ENCODE results near the gene EFEMP1.
"Not testable (repeated sequence)": the region's sequence is repeated elsewhere in the genome, so short reads cannot be mapped to it uniquely, and the experiment has no call there.

EFEMP1 gene

DNA sequence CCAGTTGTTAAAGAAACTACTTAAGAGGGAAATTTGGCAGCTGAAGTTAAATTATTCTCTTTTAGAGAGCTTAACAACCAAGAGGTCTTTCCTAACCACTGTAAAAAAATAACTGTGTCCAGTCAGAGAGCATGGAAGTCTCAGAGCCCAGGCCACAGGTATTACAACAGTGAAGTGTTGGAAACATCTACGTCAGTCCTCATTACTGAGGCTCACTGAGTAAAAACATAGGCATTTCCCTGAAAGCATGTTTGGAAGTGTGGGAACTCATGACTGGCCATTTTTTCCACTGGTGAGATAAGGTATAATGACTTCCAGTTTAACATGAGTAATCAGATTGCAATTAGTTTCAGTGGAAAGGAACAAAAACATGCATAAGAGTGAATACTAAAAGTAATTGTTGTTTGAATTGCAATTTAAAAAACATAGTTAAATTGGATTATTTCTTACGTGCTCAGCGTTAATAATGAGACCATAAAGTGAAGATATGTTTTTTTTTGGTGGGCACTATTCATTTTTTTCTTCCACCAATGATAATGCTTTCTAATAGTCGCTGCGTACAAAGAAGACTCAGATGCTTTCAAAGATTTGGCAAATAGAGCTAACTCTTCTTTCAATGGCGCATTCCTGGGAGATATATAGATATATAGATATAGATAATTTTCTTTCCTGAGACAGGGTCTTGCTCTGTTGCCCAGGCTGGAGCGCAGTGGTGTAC, 60.8 kb downstream of the EFEMP1 start:
- no peak for DNase-seq

DNA sequence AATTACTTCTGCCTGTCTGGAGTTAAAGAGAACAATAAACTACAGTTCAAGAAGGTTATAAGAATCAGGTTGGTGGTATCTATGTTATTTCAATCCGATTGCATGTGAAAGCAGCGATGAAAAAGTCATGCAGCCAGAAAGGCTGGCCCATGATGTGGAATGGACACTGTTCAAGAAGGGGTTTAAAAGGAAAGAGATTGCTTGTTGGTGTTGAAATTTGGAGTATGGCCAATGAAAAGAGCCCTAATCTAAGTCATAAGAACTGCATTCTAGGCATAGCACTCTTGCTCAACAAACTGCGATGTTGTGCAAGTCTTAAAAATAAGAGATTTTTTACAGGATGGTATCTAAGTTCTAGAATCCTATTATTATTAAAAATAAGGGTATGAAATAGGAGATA, 61.3 kb downstream of the EFEMP1 start:
- no peak for DNase-seq

DNA sequence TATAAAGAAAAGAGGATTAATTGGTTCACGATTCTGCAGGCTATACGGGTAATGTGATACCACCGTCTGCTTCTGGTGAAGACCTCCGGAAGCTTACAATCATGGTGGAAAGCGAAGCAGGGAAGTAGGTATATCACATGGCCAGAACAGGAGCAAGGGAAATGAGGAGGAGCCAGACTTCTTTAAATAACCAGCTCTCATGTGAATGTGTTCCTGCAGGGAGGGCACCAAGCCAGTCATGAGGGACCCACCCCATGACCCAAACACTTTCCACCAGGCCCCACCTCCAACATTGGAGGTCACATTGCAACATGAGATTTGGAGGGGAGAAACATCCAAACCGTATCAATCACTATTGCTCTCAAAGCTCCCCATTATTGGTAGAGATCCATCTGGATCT, 61.8 kb downstream of the EFEMP1 start:
- no peak for DNase-seq

DNA sequence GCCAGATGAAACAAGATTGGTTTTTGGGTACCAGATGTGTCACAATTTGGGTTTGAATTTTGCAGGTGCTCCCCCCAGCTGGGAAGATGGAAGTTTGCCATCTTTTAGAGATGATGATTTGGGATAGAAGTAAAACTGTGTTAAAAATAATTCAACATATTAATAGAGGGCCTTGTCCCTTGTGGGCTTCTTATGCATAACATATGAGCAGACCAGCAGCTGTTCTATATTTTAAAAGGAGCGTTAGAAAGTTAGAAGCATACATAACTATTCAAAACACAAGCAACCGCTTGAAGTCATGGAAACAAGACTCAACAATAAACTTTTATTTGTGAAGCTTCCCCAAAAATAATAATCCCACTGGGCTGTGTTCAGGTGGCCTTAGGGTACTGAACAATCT, 62.8 kb downstream of the EFEMP1 start:
- no peak for DNase-seq

- DNase-seq: no peak
These were observed 63.7 kb downstream of the EFEMP1 start for GRCh38 chr2:55859875-55860274.

GRCh38 chr2:55857766-55858165, 65.8 kb downstream of the EFEMP1 start:
- no peak for DNase-seq

GRCh38 chr2:55856936-55857335, 66.6 kb downstream of the EFEMP1 start:
- no peak for DNase-seq

GRCh38 chr2:55848096-55848495, 75.5 kb downstream of the EFEMP1 start:
- no peak for DNase-seq

- no peak for DNase-seq
These were observed 77.2 kb downstream of the EFEMP1 start for GRCh38 chr2:55846426-55846825.

GRCh38 chr2:55844986-55845385, 78.6 kb downstream of the EFEMP1 start:
- DNase-seq: no peak

DNA sequence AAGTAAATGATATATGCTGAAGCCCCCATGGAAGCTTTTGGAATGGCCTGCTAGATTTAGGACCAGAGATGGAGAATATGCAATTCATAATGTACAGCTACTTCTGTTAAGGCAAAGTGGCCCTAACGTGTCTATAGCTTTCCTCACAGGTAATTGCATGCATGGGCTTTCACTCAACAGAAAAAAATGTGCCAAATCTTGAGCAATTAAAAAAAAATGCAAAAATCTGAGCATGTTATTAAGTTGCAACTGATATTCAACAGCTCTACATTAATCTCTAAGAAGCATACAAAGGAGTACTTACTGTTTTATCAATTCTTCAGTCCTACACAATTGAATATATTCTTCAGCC, 79.6 kb downstream of the EFEMP1 start:
- DNase-seq: no peak

GRCh38 chr2:55843096-55843993, 80.2 kb downstream of the EFEMP1 start:
- no peak for DNase-seq

DNA sequence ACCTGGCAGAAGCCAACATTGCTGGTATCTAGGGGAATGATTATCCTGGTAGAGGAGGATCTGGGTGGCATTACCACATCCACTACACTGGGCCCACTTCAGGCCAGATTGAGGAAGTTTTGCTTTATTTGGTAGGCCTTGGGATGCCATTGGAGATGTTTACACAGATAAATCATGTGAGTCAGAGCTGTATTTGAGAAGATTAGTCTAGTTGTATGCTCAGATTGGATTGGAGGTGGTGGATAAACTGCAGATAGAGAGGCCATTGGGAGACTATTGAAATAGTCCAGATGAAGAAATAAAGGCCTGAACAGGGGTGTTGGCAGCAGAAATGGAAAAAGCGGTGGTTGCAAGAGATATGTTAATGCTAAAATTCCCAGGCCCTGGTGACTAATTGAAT, 81.5 kb downstream of the EFEMP1 start:
- DNase-seq: no peak

GRCh38 chr2:55840460-55840859, 83.1 kb downstream of the EFEMP1 start:
- no peak for DNase-seq

DNA sequence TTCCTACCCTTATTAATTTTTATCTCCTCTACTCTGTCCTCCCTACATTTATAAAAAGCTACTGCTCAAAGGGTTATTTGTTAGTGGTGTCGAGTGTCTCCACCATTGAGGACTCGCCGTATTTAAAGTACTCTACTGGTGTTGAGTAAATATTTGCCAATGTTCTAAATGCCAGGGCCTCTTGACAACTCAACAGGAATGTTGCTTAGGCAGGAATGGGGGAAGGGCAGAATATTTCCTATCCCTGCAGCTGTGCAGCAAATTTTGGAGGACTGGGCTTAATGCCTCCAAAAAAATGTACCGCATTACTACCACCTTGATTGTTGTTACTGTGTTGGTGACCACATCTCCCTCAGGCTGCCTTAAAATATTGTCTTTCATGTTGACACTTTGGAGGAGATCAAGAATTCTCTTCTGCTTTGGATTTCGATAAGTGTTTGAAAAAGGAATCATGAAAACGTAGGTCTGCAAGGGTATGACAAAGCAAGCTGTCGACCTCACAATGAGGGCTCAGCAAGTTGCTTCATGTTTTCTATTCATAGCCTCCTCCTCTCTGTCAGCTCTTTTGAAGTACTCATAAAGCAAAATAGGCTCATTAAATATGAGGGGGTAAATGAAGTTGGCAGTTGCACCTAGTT, 84.3 kb downstream of the EFEMP1 start:
- DNase-seq: peak; percentile 86 to 87

DNA sequence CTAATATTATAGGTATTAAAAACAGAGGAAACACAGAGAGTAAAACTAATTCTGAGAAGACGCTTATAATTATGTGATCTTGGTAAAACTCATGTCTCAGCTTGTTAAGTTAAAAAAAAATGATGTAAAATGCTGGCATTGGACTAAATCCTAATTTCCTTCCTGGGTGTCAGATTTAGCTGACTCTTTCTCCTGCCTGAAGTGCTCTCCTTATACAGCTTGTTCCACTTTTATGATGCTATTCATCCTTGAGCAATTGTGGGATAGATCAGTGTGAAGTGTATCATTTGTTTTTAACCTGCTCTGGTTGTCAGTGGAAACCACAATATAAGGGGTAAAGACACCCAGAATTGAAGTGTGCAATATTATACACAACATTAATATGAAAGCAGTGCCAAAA, 84.9 kb downstream of the EFEMP1 start:
- peak in 1 of 2 experiments; percentile 20 for DNase-seq

- DNase-seq: not testable (repeated sequence)
These were observed 85.5 kb downstream of the EFEMP1 start for GRCh38 chr2:55838117-55838516.

- DNase-seq: no peak
These were observed 86.5 kb downstream of the EFEMP1 start for GRCh38 chr2:55837073-55837472.

GRCh38 chr2:55831671-55832410, 91.7 kb downstream of the EFEMP1 start:
- not testable (repeated sequence) for DNase-seq

GRCh38 chr2:55827855-55828254, 95.7 kb downstream of the EFEMP1 start:
- DNase-seq: no peak

DNA sequence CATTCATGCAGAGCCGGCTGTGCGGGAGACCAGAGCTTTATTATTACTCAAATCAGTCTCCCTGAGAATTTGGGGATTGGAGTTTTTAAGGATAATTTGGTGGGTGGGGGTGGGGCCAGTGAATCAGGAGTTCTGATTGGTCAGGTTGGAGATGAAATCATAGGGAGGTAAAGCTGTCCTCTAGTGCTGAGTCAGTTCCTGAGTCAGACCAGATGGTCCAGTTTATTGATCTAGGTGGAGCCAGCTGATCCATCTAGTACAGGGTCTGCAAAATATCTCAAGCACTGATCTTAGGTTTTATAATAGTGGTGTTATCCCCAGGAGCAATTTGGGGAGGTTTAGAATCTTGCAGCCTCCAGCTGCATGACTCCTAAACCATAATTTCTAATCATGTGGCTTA, 96.2 kb downstream of the EFEMP1 start:
- DNase-seq: not testable (repeated sequence)

- no peak for DNase-seq
These were observed 97.3 kb downstream of the EFEMP1 start for GRCh38 chr2:55826246-55826645.

DNA sequence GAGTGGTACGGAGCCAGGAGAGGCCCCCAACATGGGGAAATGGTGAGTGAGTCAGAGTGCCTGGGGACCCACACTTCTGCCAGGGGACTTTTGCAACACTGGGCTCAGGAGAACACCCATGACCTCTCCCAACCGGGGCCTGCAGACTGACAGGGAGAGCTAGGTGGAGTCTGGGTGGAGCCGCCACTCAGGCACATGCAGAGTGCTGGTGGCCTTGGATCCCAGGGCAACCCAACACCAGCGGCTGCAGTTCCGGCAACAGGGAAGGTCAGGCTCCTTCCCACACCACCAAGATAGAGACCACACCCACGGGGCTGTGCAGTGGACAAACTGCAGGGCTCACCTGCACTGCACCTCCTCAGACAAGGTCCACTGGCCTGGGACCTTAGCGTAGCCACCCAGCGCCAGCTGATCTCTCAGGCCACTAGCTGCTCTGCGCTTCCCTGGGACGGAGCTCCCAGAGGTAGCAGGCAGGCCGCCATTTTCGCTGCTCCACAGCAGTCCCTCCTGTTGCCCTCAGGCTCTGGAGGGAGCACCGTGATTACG, 99.0 kb downstream of the EFEMP1 start:
- DNase-seq: no peak

All from NCI-H187 (cell line).